GM06990 (cell line): ENCODE measurements around the gene NUSAP1.

ENCODE experiments used
- DNase-seq: peaks from one replicate; pipeline ENCODE4 v3.0.0-alpha.2; 2011; ENCODE audit not compliant: insufficient read length; ENCODE audit errors: extremely low read depth
- H3K27me3 ChIP-seq: replicated peaks from 2 replicates; pipeline ENCODE4 v1.6.0; 2011; ENCODE audit warnings: low read length; ENCODE audit not compliant: control insufficient read depth, insufficient read depth
- H3K36me3 ChIP-seq: 2 replicates; pipeline ENCODE4 v1.5.1; 2011; ENCODE audit warnings: low read length; ENCODE audit not compliant: control insufficient read depth, insufficient read depth
- H3K4me3 ChIP-seq: replicated peaks from 2 replicates; pipeline ENCODE4 v1.5.1; 2011; ENCODE audit warnings: low read depth, mild to moderate bottlenecking, control low read depth, low read length
- TF ChIP-seq, protein P1 (sequence below): IDR thresholded peaks from 2 replicates; pipeline ENCODE4 v1.5.1; 2011; ENCODE audit warnings: low read length, control low read depth, mild to moderate bottlenecking, inconsistent platforms; ENCODE audit not compliant: insufficient read depth, poor library complexity, severe bottlenecking

The NUSAP1 gene

DNA sequence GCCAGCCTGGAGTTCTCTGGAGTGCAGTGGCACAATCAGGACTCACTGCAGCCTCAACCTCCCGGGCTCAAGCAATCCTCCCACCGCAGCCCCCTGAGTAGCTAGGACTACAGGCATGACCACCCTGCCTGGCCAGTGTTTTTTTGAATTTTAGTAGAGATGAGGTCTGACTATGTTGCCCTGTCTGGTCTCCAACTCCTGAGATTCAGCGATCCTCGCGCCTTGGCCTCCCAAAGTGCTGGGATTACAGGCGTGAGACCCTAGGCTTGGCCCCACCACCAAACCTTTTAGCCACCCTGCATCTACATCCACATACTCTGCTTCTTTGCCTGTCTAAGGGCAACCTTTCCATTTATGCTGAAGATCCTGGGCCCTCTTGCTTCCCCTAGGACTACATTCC is 4.4 kb downstream of the NUSAP1 start:
- TF ChIP-seq, protein P1, sequence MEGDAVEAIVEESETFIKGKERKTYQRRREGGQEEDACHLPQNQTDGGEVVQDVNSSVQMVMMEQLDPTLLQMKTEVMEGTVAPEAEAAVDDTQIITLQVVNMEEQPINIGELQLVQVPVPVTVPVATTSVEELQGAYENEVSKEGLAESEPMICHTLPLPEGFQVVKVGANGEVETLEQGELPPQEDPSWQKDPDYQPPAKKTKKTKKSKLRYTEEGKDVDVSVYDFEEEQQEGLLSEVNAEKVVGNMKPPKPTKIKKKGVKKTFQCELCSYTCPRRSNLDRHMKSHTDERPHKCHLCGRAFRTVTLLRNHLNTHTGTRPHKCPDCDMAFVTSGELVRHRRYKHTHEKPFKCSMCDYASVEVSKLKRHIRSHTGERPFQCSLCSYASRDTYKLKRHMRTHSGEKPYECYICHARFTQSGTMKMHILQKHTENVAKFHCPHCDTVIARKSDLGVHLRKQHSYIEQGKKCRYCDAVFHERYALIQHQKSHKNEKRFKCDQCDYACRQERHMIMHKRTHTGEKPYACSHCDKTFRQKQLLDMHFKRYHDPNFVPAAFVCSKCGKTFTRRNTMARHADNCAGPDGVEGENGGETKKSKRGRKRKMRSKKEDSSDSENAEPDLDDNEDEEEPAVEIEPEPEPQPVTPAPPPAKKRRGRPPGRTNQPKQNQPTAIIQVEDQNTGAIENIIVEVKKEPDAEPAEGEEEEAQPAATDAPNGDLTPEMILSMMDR: no peak
- no peak for DNase-seq
- peaks cover 10% of the 10 kb centered on the region for H3K36me3 ChIP-seq
- no peak overlapping the region for H3K4me3 ChIP-seq
- H3K27me3 ChIP-seq: no peaks in the 10 kb centered on the region

DNA sequence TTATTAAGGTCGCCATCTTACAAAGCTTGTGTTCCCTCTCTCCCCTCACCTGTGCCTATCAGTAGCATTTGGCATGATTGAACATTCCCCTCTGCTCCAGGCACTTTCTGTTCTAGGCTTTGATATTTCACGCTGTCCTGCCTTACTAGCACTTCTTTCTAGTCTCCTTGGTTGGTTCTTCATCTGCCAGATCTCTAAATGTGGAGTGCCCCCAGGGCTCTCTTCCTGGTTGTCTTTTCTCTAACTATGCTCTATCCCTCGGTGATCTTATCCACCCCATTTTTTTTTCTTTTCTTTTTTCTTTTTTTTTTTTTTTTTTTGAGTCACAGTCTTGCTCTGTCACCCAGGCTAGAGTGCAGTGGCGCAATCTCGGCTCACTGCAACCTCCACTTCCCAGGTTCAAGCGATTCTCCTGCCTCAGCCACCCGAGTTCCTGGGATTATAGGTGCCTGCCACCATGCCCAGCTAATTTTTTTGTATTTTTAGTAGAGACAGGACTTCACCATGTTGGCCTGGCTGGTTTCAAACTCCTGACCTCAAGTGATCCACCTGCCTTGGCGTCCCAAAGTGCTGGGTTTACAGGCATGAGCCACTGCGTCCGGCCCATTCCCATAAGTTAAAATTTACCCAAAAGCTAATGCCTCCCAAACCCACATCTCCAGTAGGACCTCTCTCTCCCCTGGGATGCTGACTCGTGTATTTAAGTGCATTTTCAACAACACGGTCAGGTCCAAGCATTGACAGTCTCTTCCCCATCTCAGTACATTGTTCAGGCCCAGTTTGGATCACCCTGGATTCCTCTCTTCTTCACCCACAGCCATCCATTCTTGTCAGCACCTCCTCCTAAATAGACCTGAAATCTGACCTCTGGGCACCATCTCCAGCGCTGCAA is 5.2 kb downstream of the NUSAP1 start:
- no peak overlapping the region for H3K4me3 ChIP-seq
- H3K36me3 ChIP-seq: peaks cover 10% of the 10 kb centered on the region
- H3K27me3 ChIP-seq: no peaks in the 10 kb centered on the region
- TF ChIP-seq, protein P1: no peak
- no peak for DNase-seq

DNA sequence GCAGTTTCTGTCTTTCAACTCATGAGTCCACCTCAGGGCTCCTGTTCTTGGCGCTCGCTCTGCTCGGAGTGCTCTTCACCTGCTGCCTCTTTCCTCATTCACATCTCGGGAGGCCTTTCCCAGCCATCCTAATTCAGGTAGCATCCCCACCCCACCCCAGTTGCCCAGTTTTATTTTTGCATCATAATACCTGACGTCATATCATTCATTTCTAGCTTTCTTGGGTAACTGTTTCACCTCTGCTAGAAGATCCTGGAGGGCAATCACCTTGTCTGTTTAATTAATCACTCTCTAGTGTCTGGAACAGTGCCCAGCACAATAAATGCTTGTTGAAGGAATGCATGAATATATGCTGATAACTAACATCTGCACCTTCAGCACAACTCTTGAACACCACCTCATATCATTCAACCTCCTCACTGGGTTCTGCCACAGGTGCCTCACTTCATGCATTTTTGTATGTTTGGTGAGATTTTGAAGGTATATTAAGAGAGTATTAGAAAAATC is 7.6 kb downstream of the NUSAP1 start:
- H3K4me3 ChIP-seq: no peak overlapping the region
- no peak for DNase-seq
- no peaks in the 10 kb centered on the region for H3K27me3 ChIP-seq
- TF ChIP-seq, protein P1: no peak
- peaks cover 10% of the 10 kb centered on the region for H3K36me3 ChIP-seq

DNA sequence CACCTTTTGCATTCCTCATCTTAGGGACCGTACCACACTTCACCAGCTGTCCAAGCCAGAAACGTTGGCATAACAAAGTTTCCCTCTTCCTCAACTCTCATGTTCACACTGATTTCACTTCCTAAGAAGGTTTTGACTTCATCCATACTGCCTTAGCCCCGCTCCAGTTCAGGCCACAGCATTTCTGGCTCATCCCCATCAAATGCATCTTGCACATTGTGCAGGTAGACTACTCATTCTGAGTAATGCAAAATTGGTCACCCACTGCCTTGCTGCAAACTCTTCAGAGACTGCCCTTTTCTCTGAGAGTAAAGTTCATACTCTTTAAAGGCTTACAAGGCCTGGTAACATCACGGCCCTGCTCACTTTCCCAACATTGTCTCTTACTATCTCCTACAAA is 8.8 kb downstream of the NUSAP1 start:
- H3K4me3 ChIP-seq: no peak overlapping the region
- TF ChIP-seq, protein P1: no peak
- H3K36me3 ChIP-seq: peaks cover 13% of the 10 kb centered on the region
- no peaks in the 10 kb centered on the region for H3K27me3 ChIP-seq
- no peak for DNase-seq

DNA sequence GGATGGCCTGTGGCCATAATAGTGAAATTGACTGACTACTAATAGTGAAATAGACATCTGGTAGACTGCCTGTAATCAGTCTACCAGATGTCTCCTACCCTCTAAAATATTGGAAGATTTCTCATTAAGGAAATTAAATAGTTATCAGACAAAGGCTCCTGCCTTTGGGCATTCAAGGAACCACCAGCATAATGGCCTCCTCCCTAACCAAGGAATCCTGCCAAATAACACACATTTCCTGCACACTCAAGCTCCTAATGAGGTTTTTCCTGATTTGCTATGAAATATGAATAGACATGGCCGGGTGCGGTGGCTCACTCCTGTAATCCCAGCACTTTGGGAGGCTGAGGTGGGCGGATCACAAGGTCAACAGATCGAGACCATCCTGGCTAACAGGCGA is 14.6 kb downstream of the NUSAP1 start:
- peaks cover 9% of the 10 kb centered on the region for H3K36me3 ChIP-seq
- TF ChIP-seq, protein P1: no peak
- no peaks in the 10 kb centered on the region for H3K27me3 ChIP-seq
- DNase-seq: no peak
- no peak overlapping the region for H3K4me3 ChIP-seq
